Kidney (tissue), 14 donors: ENCODE data around the gene MKRN2. TPM values are rescaled to one million over a fixed set of nuclear protein-coding genes. Genes with fewer than 3 reads are reported as not detected.

Experiments
- DNase-seq, 5 donors: peaks; one replicate each; pipeline ENCODE4 v3.0.0-alpha.2; 2013 to 2020
- FAIRE-seq: peaks from 2 replicates; lab custom pipeline; 2012; peaks lifted over from hg19 to GRCh38; lab: Jason Lieb, UNC
- H3K27ac ChIP-seq, 2 donors: one replicate each; pipeline ENCODE4 v1.7.0; 2013; ENCODE audit warnings: low read depth in 2 of 2, low read length in 2 of 2, inconsistent platforms in 1 of 2
- H3K27me3 ChIP-seq: one replicate; pipeline ENCODE4 v1.7.1; 2013; ENCODE audit warnings: low read length, inconsistent platforms; ENCODE audit not compliant: control insufficient read depth, insufficient read depth
- H3K36me3 ChIP-seq, 3 donors: one replicate each; pipeline versions ENCODE4 v1.7.0 to v1.7.1; 2013; ENCODE audit warnings: low read length in 3 of 3, control low read depth in 1 of 3, inconsistent platforms in 1 of 3; ENCODE audit not compliant: insufficient read depth in 3 of 3, control insufficient read depth in 2 of 3
- H3K4me1 ChIP-seq, 3 donors: one replicate each; pipeline versions ENCODE4 v1.7.0 to v1.7.1; 2013; ENCODE audit warnings: low read length in 3 of 3, inconsistent platforms in 1 of 3, low read depth in 1 of 3; ENCODE audit not compliant: control insufficient read depth in 2 of 3, insufficient read depth in 2 of 3
- H3K4me3 ChIP-seq, 3 donors: one replicate each; pipeline versions ENCODE4 v1.7.0 to v1.8.1; 2013; ENCODE audit warnings: low read length in 3 of 3, control low read depth in 1 of 3, inconsistent platforms in 1 of 3
- H3K9ac ChIP-seq, 3 donors: one replicate each; pipeline versions ENCODE4 v1.7.0 to v1.7.1; 2013; ENCODE audit warnings: low read length in 3 of 3, control low read depth in 1 of 3, inconsistent platforms in 1 of 3
- H3K9me3 ChIP-seq, 3 donors: one replicate each; pipeline versions ENCODE4 v1.7.0 to v1.7.1; 2013; ENCODE audit warnings: low read length in 3 of 3, control low read depth in 1 of 3, inconsistent platforms in 1 of 3; ENCODE audit not compliant: control insufficient read depth in 2 of 3, insufficient read depth in 1 of 3
- intact Hi-C: fragments of 100-400 bp; cut with DNase I; formaldehyde crosslinking; loops from one replicate; pipeline ENCODE4 v1.11.1; 2022
- polyA plus RNA-seq: library from polyadenylated mRNA; stranded (reverse); fragments of 350-450 nt; fragmentation: Illumina TruSeq; extraction: RNeasy Lipid Tissue Mini Kit (QIAGEN cat#74804); gene quantifications from one replicate; pipeline ENCODE4 v1.2.3, GENCODE V29; 2014; ENCODE audit warnings: low read depth, low replicate concordance; ENCODE audit not compliant: insufficient read depth
- total RNA-seq: library from RNA; stranded (reverse); fragmentation: NEBNext Ultra II Directional; extraction: Animal tissue kit (Norgen Biotek cat#: 25700); gene quantifications from one replicate; pipeline ENCODE4 v1.2.1, GENCODE V29; 2021
- TF ChIP-seq, protein P1 (sequence below): IDR thresholded peaks from 3 replicates; pipeline ENCODE4 v1.5.1; 2012; ENCODE audit warnings: mild to moderate bottlenecking, moderate library complexity, borderline replicate concordance; ENCODE audit not compliant: insufficient read depth; ENCODE audit errors: extremely low read depth
- donor health status: control.
- donor health status: control.
- donor health status: control.
- donor health status: control.
- donor health status: control.
- donor health status: DM: yes; HTN: yes; CAD: no.
- donor health status: Normal renal cell carcinoma (clear cell type).

MKRN2 gene
- total and polyA plus RNA-seq, 2 donors from 2014 or later, result 15.9 to 27.0 TPM

- H3K27ac ChIP-seq, result no peak overlapping the region
- no peak overlapping the region for H3K9ac ChIP-seq
- H3K36me3 ChIP-seq, result peaks cover 14 to 64% (median 48%) of the 10 kb centered on the region in 3 donors
- TF ChIP-seq, protein P1, sequence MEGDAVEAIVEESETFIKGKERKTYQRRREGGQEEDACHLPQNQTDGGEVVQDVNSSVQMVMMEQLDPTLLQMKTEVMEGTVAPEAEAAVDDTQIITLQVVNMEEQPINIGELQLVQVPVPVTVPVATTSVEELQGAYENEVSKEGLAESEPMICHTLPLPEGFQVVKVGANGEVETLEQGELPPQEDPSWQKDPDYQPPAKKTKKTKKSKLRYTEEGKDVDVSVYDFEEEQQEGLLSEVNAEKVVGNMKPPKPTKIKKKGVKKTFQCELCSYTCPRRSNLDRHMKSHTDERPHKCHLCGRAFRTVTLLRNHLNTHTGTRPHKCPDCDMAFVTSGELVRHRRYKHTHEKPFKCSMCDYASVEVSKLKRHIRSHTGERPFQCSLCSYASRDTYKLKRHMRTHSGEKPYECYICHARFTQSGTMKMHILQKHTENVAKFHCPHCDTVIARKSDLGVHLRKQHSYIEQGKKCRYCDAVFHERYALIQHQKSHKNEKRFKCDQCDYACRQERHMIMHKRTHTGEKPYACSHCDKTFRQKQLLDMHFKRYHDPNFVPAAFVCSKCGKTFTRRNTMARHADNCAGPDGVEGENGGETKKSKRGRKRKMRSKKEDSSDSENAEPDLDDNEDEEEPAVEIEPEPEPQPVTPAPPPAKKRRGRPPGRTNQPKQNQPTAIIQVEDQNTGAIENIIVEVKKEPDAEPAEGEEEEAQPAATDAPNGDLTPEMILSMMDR, result no peak
- DNase-seq, result no peak
- H3K4me3 ChIP-seq, result no peak overlapping the region
- intact Hi-C loops, result no loop called here
- no peaks in the 10 kb centered on the region for H3K27me3 ChIP-seq
- H3K9me3 ChIP-seq, result no peaks in the 10 kb centered on the region
- no peaks in the 10 kb centered on the region for H3K4me1 ChIP-seq
- FAIRE-seq, result no peak
Measured at GRCh38 chr3:12574131-12574530, 17.2 kb downstream of the MKRN2 start.

GRCh38 chr3:12574661-12575060 is 17.8 kb downstream of the MKRN2 start:
- TF ChIP-seq, protein P1, result no peak
- DNase-seq (no peak), FAIRE-seq (no peak)
- Histone ChIP-seq H3K9ac (no peak overlapping the region), H3K27me3 (no peaks in the 10 kb centered on the region), H3K27ac (no peak overlapping the region), H3K4me3 (no peak overlapping the region), H3K9me3 (no peaks in the 10 kb centered on the region), H3K36me3 (peaks cover 14 to 62% (median 49%) of the 10 kb centered on the region in 3 donors), H3K4me1 (no peaks in the 10 kb centered on the region)
- intact Hi-C loops, result no loop called here

DNA sequence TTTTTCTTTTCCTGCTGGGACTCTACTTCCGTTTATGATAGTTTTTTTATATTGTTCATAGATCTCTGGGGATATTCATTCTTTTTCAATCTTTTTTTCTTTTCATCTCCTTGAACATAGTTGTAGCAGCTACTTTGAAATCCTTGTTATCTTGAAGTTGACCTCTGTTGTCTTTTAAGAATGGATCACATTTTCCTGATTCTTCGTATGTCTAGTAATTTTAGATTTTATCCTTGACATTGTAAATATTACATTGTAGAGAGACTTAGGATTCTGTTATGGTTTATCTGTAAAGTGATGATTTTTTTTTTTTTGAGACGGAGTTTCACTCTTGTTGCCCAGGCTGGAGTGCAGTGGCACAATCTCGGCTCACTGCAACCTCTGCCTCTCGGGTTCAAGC is 20.5 kb downstream of the MKRN2 start:
- Histone ChIP-seq H3K27me3 (no peaks in the 10 kb centered on the region), H3K4me1 (no peaks in the 10 kb centered on the region), H3K27ac (no peak overlapping the region), H3K4me3 (no peak overlapping the region), H3K9ac (no peak overlapping the region), H3K9me3 (no peaks in the 10 kb centered on the region), H3K36me3 (peaks cover 9 to 54% (median 35%) of the 10 kb centered on the region in 3 donors)
- TF ChIP-seq, protein P1, result no peak
- intact Hi-C loops, result no loop called here
- no peak for DNase-seq
- no peak for FAIRE-seq

GRCh38 chr3:12578742-12579141 is 21.9 kb downstream of the MKRN2 start:
- FAIRE-seq, result no peak
- intact Hi-C loops, result no loop called here
- H3K4me3 ChIP-seq, result no peak overlapping the region
- no peaks in the 10 kb centered on the region for H3K9me3 ChIP-seq
- H3K27me3 ChIP-seq, result no peaks in the 10 kb centered on the region
- no peak for DNase-seq
- no peak overlapping the region for H3K9ac ChIP-seq
- H3K4me1 ChIP-seq, result peaks cover 0 to 2% (median 0%) of the 10 kb centered on the region in 3 donors
- peaks cover 5 to 53% (median 33%) of the 10 kb centered on the region in 3 donors for H3K36me3 ChIP-seq
- TF ChIP-seq, protein P1, result no peak
- H3K27ac ChIP-seq, result no peak overlapping the region
